Neural cell (in vitro differentiated cells): ENCODE measurements around the gene BIRC6. TPM values are rescaled to one million over a fixed set of nuclear protein-coding genes. Genes with fewer than 3 reads are reported as not detected.

Source experiments
- H2AFZ ChIP-seq: fragments of 200-600, 300-800 bp; sonication (generic), shearing (Covaris generic); 2 replicates; pipeline ENCODE4 v1.6.0; 2014; ENCODE audit warnings: low read depth, mild to moderate bottlenecking, antibody characterized with exemption, low read length, moderate library complexity
- H3F3A ChIP-seq: fragments of 200-600 bp; shearing (Covaris generic); 2 replicates; pipeline ENCODE4 v1.6.1; 2016; ENCODE audit warnings: mild to moderate bottlenecking, moderate library complexity, mixed read lengths, antibody characterized with exemption, low read length; ENCODE audit not compliant: insufficient read depth, poor library complexity, severe bottlenecking
- H3K27ac ChIP-seq: fragments of 200-600, 300-800 bp; sonication (generic), shearing (Covaris generic); 2 replicates; pipeline ENCODE4 v1.5.1; 2014; ENCODE audit warnings: mild to moderate bottlenecking, low read length, moderate library complexity
- H3K27me3 ChIP-seq: fragments of 300-800, 200-600 bp; sonication (generic), shearing (Covaris generic); 2 replicates; pipeline ENCODE4 v1.6.0; 2014; ENCODE audit warnings: mild to moderate bottlenecking, low read depth, low read length, moderate library complexity; ENCODE audit not compliant: insufficient read depth
- H3K36me3 ChIP-seq: fragments of 300-800, 200-600 bp; sonication (generic), shearing (Covaris generic); 2 replicates; pipeline ENCODE4 v1.5.1; 2014; ENCODE audit warnings: mild to moderate bottlenecking, antibody characterized with exemption, low read length, moderate library complexity; ENCODE audit not compliant: insufficient read depth
- H3K4me2 ChIP-seq: fragments of 300-800, 200-600 bp; sonication (generic), shearing (Covaris generic); 2 replicates; pipeline ENCODE4 v1.6.0; 2014; ENCODE audit warnings: mild to moderate bottlenecking, low read length
- H3K4me3 ChIP-seq: fragments of 300-800, 200-600 bp; sonication (generic), shearing (Covaris generic); 2 replicates; pipeline ENCODE4 v1.5.1; 2014; ENCODE audit warnings: mild to moderate bottlenecking, low read length, moderate library complexity
- H3K79me2 ChIP-seq: fragments of 200-600 bp; shearing (Covaris generic); replicated peaks from 2 replicates; pipeline ENCODE4 v1.6.0; 2014; ENCODE audit warnings: mild to moderate bottlenecking, low read length, moderate library complexity; ENCODE audit not compliant: insufficient read depth
- H3K9ac ChIP-seq: fragments of 300-800, 200-600 bp; sonication (generic), shearing (Covaris generic); 2 replicates; pipeline ENCODE4 v1.6.1; 2016; ENCODE audit warnings: mild to moderate bottlenecking, low read length, mixed read lengths
- H3K9me2 ChIP-seq: fragments of 200-600 bp; shearing (Covaris generic); 2 replicates; pipeline ENCODE4 v1.6.1; 2016; ENCODE audit warnings: mild to moderate bottlenecking, low read length, mixed read lengths; ENCODE audit not compliant: insufficient read depth
- H3K9me3 ChIP-seq: fragments of 200-600, 300-800 bp; sonication (generic), shearing (Covaris generic); 2 replicates; pipeline ENCODE4 v1.6.1; 2016; ENCODE audit warnings: mild to moderate bottlenecking, mixed run types, low read length, moderate library complexity, mixed read lengths
- H4K20me1 ChIP-seq: fragments of 200-600 bp; shearing (Covaris generic); 2 replicates; pipeline ENCODE4 v1.6.1; 2016; ENCODE audit warnings: mild to moderate bottlenecking, mixed run types; ENCODE audit not compliant: insufficient read depth
- EP300 ChIP-seq: fragments of 450-650 bp; conservative IDR thresholded peaks from 2 replicates; pipeline ENCODE4 v1.6.1; 2014; ENCODE audit warnings: antibody characterized with exemption, mild to moderate bottlenecking, moderate library complexity; ENCODE audit not compliant: poor library complexity, severe bottlenecking
- EZH2 ChIP-seq: fragments of 200-600, 300-800 bp; shearing (Covaris generic), sonication (generic); IDR thresholded peaks from 2 replicates; pipeline ENCODE4 v1.6.1; 2014; ENCODE audit warnings: antibody characterized with exemption, low read length, borderline replicate concordance, mild to moderate bottlenecking; ENCODE audit not compliant: insufficient read depth, poor library complexity, severe bottlenecking
- MXI1 ChIP-seq: fragments of 450-650 bp; conservative IDR thresholded peaks from 2 replicates; pipeline ENCODE4 v1.6.1; 2014; ENCODE audit warnings: antibody characterized with exemption, mild to moderate bottlenecking; ENCODE audit not compliant: poor library complexity, severe bottlenecking
- POLR2AphosphoS5 ChIP-seq: IDR thresholded peaks from 2 replicates; pipeline ENCODE4 v1.6.1; 2012
- RAD21 ChIP-seq: fragments of 450-650 bp; conservative IDR thresholded peaks from 2 replicates; pipeline ENCODE4 v1.6.1; 2014; ENCODE audit warnings: antibody characterized with exemption, mild to moderate bottlenecking, moderate library complexity
- REST ChIP-seq: IDR thresholded peaks from 2 replicates; pipeline ENCODE4 v1.6.1; 2012; ENCODE audit warnings: borderline replicate concordance
- SMC3 ChIP-seq: fragments of 450-650 bp; conservative IDR thresholded peaks from 2 replicates; pipeline ENCODE4 v1.6.1; 2014; ENCODE audit warnings: antibody characterized with exemption, mild to moderate bottlenecking, moderate library complexity; ENCODE audit not compliant: poor library complexity
- TAF1 ChIP-seq: IDR thresholded peaks from 2 replicates; pipeline ENCODE4 v1.6.1; 2012; ENCODE audit warnings: low read depth
- polyA plus RNA-seq: library from polyadenylated mRNA; depleted of rRNA; stranded (reverse); fragments of >200 nt; gene quantifications from 2 replicates; pipeline ENCODE4 v1.2.3, GENCODE V29; 2014
- TF ChIP-seq, protein P1 (sequence below): fragments of 450-650 bp; IDR thresholded peaks from 2 replicates; pipeline ENCODE4 v1.5.1; 2014; ENCODE audit warnings: antibody characterized with exemption, mild to moderate bottlenecking, moderate library complexity; ENCODE audit not compliant: poor library complexity, severe bottlenecking

BIRC6 gene
- polyA plus RNA-seq, 1 donor from 2014 or later: 109 TPM

DNA sequence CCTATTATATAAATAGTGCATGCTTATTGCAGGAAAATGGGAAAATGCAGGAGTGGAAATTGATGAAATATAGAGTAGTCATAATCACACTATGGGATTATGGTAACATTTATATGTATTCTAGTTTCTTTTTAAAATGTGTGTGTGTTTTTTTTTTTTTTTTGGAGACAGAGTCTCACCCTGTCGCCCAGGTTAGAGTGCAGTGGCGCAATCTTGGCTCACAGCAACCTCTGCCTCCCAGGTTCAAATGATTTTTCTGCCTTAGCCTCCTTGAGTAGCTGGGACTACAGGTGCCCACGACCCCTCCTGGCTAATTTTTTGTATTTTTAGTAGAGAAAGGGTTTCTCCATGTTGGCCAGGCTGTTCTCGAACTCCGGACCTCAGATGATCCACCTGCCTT is 47.0 kb downstream of the BIRC6 start:
- H4K20me1 ChIP-seq: no peaks in the 10 kb centered on the region
- no peak overlapping the region for H3K4me2 ChIP-seq
- H3K27me3 ChIP-seq: no peaks in the 10 kb centered on the region
- H3K36me3 ChIP-seq: peaks cover 4% of the 10 kb centered on the region
- no peaks in the 10 kb centered on the region for H3F3A ChIP-seq
- H3K4me3 ChIP-seq: no peak overlapping the region
- no peak overlapping the region for H2AFZ ChIP-seq
- no peak for TF ChIP-seq EZH2
- no peak for TF ChIP-seq RAD21
- no peak for TF ChIP-seq SMC3
- no peak for TF ChIP-seq POLR2AphosphoS5
- TF ChIP-seq, protein P1, sequence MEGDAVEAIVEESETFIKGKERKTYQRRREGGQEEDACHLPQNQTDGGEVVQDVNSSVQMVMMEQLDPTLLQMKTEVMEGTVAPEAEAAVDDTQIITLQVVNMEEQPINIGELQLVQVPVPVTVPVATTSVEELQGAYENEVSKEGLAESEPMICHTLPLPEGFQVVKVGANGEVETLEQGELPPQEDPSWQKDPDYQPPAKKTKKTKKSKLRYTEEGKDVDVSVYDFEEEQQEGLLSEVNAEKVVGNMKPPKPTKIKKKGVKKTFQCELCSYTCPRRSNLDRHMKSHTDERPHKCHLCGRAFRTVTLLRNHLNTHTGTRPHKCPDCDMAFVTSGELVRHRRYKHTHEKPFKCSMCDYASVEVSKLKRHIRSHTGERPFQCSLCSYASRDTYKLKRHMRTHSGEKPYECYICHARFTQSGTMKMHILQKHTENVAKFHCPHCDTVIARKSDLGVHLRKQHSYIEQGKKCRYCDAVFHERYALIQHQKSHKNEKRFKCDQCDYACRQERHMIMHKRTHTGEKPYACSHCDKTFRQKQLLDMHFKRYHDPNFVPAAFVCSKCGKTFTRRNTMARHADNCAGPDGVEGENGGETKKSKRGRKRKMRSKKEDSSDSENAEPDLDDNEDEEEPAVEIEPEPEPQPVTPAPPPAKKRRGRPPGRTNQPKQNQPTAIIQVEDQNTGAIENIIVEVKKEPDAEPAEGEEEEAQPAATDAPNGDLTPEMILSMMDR: no peak
- no peak for TF ChIP-seq REST
- no peak for TF ChIP-seq MXI1
- no peak for TF ChIP-seq EP300
- no peak for TF ChIP-seq TAF1
- no peaks in the 10 kb centered on the region for H3K9me3 ChIP-seq
- H3K27ac ChIP-seq: no peak overlapping the region
- H3K79me2 ChIP-seq: no peaks in the 10 kb centered on the region
- H3K9ac ChIP-seq: no peak overlapping the region
- H3K9me2 ChIP-seq: no peaks in the 10 kb centered on the region

- H3K9me2 ChIP-seq: no peaks in the 10 kb centered on the region
- no peaks in the 10 kb centered on the region for H3K27me3 ChIP-seq
- H3K4me2 ChIP-seq: no peak overlapping the region
- no peaks in the 10 kb centered on the region for H3K79me2 ChIP-seq
- H2AFZ ChIP-seq: no peak overlapping the region
- H4K20me1 ChIP-seq: no peaks in the 10 kb centered on the region
- no peak for TF ChIP-seq EP300
- H3K9me3 ChIP-seq: no peaks in the 10 kb centered on the region
- no peaks in the 10 kb centered on the region for H3F3A ChIP-seq
- H3K9ac ChIP-seq: no peak overlapping the region
- H3K27ac ChIP-seq: no peak overlapping the region
- peaks cover 4% of the 10 kb centered on the region for H3K36me3 ChIP-seq
- no peak overlapping the region for H3K4me3 ChIP-seq
Observed at GRCh38 chr2:32404691-32405090, 47.9 kb downstream of the BIRC6 start.

DNA sequence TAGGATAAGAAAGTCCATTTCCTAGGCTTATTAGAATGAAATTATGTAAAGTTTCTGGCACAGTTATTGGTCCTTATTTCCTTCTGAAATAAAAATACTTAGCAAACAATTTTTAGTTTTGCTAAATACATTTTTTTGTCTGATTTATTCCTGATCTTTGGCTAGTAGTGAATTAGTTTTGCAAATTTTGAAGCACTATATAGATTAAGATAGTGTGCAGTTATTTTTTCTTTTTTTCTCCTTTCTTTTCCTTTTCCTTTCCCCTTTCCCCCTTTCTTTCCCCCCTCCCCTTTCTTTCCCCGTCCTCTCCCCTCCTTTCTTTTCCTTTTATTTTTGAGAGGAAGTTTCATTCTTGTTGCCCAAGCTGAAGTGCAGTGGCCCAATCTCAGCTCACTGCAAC is 59.7 kb downstream of the BIRC6 start:
- H3K9ac ChIP-seq: no peak overlapping the region
- no peaks in the 10 kb centered on the region for H3K9me2 ChIP-seq
- no peaks in the 10 kb centered on the region for H3K36me3 ChIP-seq
- H3K27me3 ChIP-seq: no peaks in the 10 kb centered on the region
- H4K20me1 ChIP-seq: no peaks in the 10 kb centered on the region
- H3K27ac ChIP-seq: no peak overlapping the region
- H3K4me3 ChIP-seq: no peak overlapping the region
- no peaks in the 10 kb centered on the region for H3K9me3 ChIP-seq
- H3F3A ChIP-seq: no peaks in the 10 kb centered on the region
- no peak for TF ChIP-seq SMC3
- no peak for TF ChIP-seq REST
- TF ChIP-seq TAF1: no peak
- TF ChIP-seq EZH2: no peak
- no peak for TF ChIP-seq MXI1
- TF ChIP-seq, protein P1: no peak
- no peak for TF ChIP-seq EP300
- no peak for TF ChIP-seq POLR2AphosphoS5
- TF ChIP-seq RAD21: no peak
- no peak overlapping the region for H3K4me2 ChIP-seq
- H2AFZ ChIP-seq: no peak overlapping the region
- peaks cover 10% of the 10 kb centered on the region for H3K79me2 ChIP-seq
